Central memory CD4-positive, alpha-beta T cell (primary cell): ENCODE data around the gene RBMS3.

Source experiments
- DNase-seq: peaks from one replicate; pipeline ENCODE4 v3.0.0; 2022

RBMS3 gene

DNA sequence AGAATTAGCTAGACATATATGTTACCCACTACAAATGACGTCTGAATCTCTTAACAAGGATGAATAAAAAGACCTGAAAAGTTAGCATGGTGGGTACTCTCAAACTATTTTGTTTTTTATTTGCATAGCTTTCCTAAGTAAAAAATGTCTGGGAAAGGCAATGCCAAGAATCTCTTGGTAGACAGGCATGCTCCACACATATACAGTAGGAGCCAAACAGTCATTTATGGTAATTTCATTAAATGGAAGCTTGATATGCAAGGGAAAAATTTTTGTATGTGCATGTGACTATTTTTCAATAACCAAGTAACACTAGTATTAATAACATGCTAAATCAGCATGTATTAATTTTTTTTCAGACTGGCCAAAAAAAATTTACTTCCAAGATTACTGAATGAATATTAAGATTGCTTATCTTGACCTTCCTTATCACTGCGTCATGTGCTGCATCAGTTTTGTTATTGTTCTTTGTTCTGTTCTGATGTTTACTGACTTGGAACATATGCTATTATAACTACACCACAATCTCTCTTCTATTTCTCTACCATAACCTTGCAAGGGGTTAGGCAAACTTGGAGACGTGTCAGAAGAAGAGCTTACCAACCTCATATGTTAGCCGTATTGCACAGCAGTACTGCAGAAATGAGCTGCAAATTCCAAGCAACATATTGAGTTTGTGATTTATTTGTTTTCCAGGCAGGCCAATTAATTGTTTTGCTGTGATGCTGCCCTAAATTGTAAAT lies 255.3 kb downstream of the RBMS3 start:
- DNase-seq: no peak

DNA sequence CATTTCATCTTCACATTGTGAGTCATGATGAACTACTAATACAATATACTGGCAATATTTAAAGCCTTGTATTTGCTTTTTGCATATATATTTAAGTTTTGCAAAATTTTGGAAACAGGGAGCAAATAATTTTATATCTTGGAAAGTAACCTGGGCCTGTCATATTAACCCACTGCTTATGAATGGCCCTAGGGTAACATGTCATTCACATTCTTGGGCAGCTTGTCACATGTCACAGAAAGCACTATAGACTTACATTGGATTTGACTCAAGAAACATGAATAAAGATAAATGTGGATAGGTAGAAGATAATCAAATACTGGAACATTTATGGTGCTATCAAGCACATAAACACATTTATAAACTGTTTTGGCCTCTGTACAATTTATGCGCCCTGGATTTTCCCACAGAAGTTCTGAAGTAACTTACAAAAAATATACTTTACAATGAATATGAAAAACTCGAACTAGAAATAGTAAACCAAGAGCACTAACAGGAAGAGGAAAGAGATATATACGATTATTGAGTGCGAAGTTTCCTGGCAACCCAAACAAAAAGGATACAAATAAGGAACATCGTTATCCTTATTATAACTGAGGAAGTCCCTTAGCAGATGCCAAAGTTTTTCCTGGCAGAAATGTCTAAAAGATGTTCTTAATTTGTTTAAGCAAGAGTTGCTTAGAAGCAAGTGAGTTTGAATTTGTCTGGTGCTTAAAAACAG lies 257.2 kb downstream of the RBMS3 start:
- no peak for DNase-seq

DNA sequence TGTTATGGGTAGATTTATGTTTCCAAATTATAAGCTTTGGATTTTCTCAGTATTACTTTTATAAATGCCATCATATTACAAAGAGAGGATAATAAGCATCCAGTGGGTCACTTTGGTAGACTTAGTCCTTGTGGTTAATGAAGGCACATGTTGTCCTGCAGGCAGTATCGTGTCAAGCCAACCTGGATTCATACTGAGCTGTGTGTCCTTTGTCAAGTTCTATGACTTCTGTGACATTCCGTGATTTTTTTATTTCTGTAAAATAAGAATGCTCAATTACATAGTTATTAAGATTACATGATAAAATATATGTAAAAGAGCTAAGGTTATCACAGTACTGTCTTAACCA lies 257.7 kb downstream of the RBMS3 start:
- no peak for DNase-seq

DNA sequence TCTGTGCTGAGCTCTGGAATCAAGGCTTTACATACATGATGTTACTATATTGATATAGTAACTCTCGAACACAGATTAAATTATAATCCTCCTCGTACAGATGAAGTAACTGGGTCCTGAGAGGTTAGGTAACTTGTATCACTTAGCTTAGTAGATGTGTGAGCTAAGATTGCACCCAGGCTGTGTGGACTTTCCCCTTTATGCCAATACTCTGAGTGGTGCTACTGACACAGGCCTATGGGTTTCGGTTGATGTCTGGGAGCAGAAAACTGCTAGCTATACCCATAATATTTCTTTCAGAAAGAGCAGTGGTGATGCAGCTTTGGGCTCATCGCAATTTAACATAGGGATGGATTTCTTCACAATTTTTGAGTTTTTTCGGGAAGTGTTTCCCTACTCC lies 259.7 kb downstream of the RBMS3 start:
- no peak for DNase-seq

DNA sequence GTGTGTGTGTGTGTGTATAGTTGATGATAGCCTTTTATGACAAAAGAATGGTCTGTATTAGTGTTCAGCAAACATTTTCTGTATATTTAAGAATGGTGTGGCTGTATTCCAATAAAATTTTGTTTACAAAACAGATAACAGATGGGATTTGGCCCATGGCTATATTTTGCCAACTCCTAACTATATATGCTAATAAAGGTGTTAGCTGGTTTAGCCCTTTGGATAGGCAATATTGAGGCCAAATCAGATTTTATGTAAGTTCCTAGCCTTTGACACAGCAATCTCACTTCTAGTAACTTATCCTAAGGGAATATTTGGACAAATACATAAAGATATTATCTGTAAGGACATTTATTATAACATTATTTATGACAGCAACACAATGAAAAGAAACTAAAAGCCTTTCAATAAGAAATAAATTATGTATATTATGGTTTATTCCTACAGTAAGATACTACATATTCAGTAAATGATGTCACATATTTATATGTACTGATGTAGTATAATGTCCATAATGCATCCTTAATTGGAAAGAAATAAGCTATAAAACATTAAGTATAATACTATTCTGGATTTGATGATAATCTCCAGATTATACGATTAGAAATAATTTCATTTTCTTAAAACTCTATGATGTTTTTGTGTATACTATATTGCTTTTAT lies 264.0 kb downstream of the RBMS3 start:
- DNase-seq: no peak

DNA sequence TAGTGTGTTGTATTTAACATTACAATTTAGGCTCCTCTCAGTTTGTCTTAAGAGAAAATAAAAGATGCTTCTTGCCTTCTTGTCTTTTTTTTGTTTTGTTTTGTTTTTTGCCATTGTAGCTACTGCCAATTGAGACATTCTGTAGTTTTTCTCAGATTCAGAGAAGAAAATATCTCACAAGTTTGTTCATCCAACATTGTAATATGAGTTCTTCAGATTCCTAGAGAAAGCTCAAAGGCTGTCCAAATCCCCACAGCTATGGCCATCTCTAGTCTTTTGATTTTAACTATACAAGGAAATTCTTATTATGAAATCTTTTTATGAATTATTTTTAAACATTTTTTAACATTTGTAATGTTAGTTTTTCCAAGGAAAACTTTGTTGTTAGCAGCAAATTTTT lies 264.7 kb downstream of the RBMS3 start:
- DNase-seq: no peak

DNA sequence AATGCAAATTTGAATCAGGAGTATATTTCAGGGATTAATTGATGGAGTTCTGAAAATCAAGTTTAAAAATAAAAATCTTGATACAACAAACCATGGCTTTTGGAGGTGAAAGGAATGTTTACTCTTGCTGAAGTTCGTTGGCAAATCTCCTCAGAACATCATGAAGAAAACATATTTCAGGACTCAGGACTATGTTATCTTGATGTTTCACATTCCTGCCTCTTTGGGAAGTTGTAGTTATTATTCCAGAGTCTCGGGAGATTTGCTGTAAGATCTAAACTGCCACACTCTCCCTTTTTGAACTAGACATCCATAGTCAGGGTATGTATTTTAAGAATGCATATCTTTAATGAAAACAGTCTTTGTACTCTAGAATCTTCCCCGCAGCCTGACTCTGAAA lies 271.2 kb downstream of the RBMS3 start:
- no peak for DNase-seq

DNA sequence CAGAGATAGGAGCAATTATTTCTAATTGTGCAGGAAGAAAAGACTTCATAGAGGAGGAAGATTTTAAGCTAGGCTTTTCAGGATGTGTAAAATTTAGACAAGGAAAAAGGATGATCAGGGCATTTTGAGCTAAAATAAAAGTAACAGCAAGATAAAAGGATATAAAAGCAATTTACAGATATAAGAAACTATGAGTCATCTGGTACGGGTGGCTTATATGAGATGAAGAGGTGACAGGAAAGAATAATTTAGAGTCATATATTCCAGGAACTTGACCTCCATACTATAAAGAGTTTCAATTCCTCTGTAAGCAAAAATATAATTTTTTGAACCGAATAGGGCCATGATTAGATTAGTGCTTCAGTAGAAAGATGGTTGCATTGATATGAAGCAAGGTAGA lies 273.7 kb downstream of the RBMS3 start:
- DNase-seq: no peak

DNA sequence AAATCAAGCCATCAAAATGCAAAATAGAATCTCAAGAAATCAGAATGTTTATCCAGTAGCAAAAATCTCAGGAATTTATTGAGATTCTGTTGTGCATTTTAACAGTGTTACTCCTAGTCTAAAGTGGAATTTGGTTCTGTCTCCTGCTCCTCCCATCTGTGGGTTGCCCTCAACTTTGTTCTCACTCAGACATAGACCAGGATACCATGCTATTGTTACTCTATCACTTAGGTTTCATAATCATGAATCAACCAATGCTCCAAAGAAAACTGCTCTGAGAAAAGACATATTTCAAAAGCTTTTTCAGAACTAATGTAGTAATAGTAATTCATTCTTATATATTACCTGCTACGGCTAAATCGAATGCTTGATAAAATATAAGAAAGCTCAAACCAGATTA lies 274.7 kb downstream of the RBMS3 start:
- no peak for DNase-seq

DNA sequence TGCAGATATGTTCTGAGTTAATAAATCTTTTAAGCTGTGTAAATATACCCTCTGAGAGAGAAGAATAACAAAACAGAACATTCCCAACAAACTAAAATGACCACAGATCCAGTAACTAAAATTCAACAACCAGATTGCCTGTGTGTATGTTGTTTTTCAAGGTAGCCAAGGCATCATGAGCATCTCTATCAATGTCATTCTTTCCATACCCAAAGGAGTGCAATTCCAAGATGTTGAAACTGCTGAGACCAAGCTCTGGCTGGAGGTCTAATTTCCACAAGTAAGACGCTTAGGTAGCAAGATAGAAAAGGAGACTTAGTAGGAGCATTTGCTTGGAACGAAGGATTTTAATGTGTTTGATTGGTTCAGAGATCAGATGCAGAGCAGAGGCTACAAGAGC lies 276.3 kb downstream of the RBMS3 start:
- DNase-seq: no peak

DNA sequence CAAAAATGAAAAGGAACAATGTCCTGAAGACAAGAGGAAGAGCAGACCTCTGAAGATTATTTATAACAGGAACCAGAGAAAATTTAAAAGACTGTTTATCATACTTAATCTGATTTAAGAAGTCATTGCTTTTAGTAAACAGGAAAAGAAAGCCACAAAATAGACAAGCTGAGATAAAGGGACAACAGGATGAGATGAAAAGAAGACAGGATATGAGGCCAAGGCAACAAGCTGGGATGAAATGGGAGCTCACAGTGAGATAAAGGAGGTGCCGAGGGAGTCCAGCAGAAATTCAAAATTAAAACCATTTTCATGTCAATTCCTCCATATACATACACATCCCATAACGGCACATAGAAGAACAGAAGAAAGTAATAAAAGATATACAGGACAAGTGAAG lies 277.0 kb downstream of the RBMS3 start:
- DNase-seq: no peak

DNA sequence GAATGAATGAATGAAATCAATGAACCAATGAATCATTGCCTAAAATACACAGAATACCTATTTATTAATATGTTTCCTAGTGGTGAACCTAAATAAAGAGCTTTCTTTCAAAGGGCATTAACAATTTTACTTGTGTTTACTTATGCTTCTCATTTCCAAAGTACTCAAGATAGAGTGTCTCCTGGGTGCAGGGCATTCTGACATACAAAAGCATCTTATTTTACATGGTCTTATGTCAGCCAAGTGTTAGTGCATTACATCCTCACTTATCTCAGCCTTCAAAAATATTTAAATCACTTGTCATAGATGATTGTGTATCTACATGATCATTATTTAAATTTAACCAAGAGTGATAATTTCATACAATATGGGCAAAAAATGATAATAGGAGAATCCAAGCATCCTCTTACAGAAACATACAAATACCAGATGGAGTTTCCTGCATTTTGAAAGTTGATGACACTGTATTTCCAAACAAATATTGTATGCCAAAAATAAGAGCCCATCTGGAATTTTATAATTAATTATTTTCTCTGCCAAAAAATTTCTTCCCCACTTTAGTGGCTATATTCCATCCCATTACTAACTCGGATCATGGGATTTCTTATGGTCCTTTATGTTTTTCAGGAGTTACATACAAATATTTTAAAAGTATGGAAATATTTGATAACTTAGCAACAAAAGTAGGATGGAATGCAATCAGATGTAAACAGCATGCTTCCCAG lies 279.0 kb downstream of the RBMS3 start:
- no peak for DNase-seq

DNA sequence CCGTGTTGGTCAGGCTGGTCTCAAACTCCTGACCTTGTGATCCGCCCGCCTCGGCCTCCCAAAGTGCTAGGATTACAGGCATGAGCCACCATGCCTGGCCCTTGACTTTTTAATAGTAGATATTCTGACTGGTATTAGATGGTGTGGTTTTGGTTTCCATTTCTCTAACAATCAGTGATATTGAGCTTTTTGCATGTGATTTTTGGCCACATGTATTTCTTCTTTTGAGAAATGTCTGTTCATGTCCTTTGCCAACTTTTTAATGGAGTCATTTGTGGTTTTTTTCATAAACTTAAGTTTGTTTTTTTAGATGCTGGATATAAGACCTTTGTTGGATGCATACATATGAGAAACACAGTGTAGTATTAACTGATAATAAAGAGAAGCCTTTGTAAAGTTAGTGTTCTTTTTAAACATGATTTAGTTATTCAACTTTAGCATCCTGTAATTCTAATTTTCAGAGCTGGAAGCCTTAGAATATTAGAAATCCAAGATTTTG lies 280.8 kb downstream of the RBMS3 start:
- no peak for DNase-seq

DNA sequence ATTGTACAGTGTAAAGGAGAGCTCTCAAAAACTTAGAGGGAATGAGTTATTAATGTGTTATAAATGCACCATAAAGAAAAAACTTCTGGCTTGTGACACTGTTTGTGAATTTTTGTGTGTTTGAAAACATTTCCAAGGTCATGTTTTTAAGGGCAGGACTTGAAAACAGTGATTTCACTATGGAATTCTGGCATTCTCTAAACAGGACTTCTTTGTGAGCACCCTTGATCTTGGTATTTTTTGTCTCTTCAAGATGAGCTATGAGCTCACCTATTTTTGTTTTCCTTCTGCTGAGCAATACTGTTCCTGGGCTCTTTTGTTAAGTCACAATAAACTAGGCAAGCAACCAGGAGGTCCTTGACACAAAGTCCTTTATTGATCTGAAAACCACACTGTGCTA lies 284.4 kb downstream of the RBMS3 start:
- DNase-seq: no peak

DNA sequence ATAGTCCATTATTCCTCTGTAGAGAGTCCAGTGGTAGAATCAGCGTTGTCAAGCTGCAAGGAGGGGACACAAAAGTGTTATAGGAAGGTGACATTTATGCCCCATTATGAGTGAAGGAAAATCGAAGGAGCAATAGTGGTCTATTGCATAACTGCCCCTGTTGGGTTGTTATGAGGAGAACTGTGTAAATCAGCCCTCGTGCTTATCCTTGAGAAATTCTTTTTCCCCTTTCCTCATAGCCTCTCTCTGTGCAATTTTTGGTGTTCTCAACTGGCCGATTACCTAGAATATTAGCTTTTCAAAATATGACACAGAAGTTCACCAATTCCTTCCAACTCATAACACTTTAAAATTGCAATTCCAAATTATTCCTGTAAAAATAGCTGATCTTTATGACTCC lies 286.6 kb downstream of the RBMS3 start:
- DNase-seq: no peak

DNA sequence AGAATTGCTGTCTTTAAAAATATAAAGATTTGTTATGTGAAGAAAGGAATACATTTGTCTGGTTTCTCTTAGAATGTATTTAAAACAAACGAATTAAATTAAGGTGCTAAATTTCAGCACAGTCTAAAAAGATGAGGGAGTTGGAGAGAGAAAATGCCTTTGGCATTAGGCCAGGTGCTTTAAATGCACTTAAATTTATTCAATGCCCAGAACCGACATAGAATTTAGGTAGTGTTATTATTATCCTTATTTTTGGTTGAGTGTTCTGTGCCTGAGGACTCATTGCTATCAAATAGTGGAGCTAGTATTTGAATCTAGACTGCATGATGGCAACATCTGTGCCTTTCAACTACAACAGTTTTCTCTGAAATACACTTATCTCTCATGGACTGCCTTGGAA lies 287.5 kb downstream of the RBMS3 start:
- no peak for DNase-seq

DNA sequence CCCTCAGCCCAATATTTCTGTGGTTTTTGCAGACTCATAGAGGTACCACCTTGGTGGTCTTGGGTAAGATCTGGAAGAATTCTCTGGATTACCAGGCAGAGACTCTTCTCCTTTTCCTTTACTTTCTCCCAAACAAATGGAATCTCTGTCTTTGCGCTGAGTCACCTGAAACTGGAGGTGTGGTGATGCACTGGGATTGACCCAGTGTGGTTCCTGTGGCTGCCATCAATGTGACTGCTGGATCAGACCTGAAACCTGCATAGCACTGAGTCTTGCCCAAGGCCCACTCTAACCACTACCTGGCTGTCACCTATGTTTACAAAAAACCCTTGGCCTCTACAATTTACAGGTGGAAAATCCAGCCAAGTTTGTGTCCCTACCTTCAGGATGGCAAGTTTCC lies 295.3 kb downstream of the RBMS3 start:
- no peak for DNase-seq

DNA sequence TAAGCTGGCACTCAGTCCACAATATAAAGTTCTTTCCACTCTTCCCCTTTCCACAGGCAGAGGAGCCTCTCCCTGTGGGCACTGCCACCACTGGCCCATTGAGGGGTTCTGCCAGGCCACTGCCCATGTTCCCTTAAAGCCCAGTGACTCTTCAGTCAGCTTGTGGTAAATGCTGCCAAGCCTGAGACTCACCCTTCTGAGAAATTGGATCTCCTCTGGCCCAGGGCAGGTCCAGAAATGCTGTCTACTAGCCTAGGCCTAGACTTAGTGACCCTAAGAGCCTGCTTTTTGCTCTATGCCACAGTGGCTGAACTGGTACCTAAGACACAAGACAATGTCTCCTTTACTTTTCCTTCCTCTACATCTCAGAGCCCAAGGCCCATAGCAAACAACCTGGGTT lies 295.8 kb downstream of the RBMS3 start:
- DNase-seq: no peak

DNA sequence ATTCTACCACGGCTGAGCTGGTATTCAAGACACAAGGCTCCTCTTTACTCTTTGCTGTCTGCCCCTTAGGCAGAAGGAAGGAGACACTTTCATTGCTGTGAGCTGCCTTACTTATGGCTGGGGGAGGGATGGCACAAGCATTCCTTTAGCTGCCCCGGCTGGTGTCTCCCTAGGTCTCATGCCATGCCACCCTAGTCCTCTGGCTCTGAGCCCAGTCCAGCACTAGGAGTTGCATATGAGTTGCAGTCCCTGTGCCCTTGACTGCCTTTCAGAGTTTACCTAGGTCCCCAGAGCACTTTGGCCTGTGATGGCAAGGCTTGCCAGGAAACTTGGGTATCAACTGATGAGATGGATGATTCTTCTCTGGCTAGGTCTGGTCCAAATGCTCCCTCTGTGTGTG lies 296.4 kb downstream of the RBMS3 start:
- DNase-seq: no peak

DNA sequence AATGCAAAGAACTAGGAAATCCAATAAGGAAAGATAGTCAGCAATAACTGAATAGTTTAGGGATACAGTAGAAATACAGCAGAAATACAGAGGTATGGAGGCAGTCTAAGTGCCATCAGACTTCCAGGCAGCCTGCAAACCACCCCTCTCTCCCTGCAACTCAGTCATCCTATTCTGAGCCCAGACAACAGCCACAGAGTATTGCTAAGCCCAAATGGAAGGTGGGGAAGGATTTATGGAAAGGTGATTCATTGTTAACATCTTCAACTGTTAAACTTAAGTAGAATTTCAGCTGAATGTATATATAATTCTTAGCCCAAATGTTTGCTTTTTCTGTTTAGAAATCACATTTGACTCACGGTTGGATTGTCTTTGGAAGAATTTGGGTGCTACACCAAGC lies 300.4 kb downstream of the RBMS3 start:
- DNase-seq: no peak

DNA sequence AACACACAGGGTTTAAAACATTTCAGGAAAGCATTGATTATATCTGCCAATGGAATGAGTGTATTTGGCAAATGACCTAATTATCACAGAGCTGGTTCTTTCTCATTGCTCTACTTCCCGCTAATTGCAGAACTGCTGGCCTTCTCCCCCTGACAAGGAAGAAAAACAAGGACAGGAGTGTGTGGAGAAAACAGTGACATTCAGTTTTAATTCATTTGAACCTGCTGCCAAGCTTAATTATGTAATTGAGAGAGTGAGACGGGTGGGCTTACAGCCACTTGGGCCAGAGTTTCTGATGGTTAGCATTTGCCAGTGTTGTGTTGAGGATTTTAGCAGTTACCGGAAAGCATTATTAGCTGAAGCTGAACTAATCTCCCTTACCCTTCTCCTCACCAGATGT lies 301.4 kb downstream of the RBMS3 start:
- DNase-seq: no peak

DNA sequence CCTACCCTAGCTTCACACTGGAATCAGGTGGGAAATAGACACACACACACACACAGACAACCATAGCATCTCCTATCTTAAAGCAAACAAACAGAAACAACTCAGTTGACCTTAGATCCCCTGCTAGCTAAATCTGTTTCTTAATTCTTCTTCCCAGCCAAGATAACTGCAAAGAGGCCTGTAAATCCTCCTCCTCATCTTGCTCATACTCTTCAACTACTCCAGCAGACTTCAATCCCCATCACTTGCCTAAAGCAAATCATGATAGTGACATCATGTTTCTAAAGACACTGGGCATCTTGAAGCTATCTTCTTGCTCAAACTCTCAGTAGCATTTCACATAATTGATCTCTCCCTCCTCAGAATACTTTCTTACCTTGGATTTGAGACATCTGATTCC lies 303.0 kb downstream of the RBMS3 start:
- no peak for DNase-seq

DNA sequence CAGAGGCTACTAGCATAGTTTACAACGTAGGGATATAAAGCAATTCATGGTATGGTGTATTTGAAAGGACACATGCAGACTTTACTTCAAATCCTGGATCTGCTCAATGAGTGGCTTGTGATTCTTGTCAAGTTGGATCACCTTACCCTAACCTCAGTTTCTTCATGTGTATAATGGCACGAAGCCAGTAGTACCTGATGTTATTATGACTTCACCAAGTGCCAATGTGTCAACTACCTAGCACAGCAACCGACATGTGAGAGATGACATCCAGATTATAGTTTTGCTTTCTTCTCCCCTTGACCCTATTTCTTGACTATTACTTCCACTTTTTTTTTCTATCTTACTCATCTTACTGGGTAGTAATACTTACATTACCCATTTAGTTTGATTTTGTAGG lies 304.5 kb downstream of the RBMS3 start:
- no peak for DNase-seq

DNA sequence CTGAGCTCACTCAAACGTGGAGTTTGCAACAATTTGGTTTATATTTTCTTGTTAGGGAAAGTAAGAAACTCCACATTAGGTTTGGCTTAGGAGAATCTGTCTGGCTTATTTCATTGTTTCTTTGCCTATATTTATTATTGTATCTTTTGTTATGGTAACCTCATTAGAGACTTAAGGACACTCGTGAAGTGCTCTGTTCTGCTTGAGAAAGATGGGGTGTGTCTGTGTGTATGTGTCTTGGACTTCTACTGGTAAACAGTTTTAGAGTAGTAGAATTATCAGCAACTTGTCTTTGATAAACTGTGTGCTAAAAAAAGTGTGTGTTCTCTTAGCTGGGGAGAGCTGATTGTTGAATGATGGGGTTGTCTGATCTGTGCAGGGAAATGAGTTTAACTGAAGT lies 306.5 kb downstream of the RBMS3 start:
- DNase-seq: no peak
